ENCODE results near the gene ENDOV.

DNA sequence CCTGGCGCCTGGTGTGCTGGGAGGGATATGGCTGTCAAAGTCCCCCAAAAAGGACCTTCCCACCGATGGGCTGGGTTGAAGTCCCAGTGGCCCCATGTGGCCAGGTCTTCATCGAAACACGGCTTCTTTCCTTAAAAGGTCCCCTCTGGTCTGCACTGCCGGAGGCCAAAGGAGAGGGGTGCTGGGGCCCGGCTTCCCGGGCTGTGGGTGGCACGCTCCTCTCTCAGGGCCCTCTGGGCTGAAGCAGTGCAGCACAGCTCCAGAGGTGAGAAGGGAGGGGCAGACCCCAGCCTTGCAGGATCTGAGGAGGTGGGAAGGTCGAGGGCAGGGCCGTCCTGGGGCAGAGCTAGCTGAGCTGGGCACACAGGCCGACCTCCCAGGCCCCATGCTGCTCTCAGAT, 54.7 kb downstream of the ENDOV start:
- no peak for TF ChIP-seq POLR2AphosphoS5 (IDR thresholded peaks at IDR 0.05; ENCODE audit: borderline replicate concordance, low read depth, low read length)
- TF ChIP-seq EZH2 (IDR thresholded peaks at IDR 0.05), result no peak
- TF ChIP-seq FOXP2 (optimal IDR thresholded peaks at IDR 0.05; ENCODE audit: control extremely low read depth, extremely low read length, insufficient read depth), result no peak

Data from SK-N-MC (cell line).